Chondrocyte (in vitro differentiated cells): Measurements from ENCODE around the gene MYOM1. TPM values are rescaled to one million over a fixed set of nuclear protein-coding genes. Genes with fewer than 3 reads are reported as not detected.
"Not testable (repeated sequence)": the region's sequence is repeated elsewhere in the genome, so short reads cannot be mapped to it uniquely, and the experiment has no call there.

Experiments
- DNase-seq: peaks from one replicate; pipeline ENCODE4 v3.0.0; 2021; ENCODE audit warnings: mixed read lengths, low spot score
- H3K27ac Mint-ChIP-seq: one replicate; pipeline ENCODE4 v1.8.0; 2021; ENCODE audit warnings: mild to moderate bottlenecking, moderate library complexity, mixed read lengths; ENCODE audit not compliant: unreplicated experiment
- H3K27me3 Mint-ChIP-seq: 2 replicates; pipeline ENCODE4 v1.8.0; 2021; ENCODE audit warnings: low read depth, mixed read lengths
- H3K36me3 Mint-ChIP-seq: 2 replicates; pipeline ENCODE4 v1.8.0; 2021; ENCODE audit warnings: low read depth, mixed read lengths
- H3K4me1 Mint-ChIP-seq: 2 replicates; pipeline ENCODE4 v1.8.0; 2021; ENCODE audit warnings: low read depth, mild to moderate bottlenecking, mixed read lengths
- H3K4me3 Mint-ChIP-seq: one replicate; pipeline ENCODE4 v1.8.0; 2021; ENCODE audit warnings: mild to moderate bottlenecking, moderate library complexity, mixed read lengths; ENCODE audit not compliant: unreplicated experiment
- H3K9me3 Mint-ChIP-seq: 2 replicates; pipeline ENCODE4 v1.8.0; 2021; ENCODE audit warnings: low read depth, mixed read lengths
- total RNA-seq: library from RNA; stranded (reverse); gene quantifications from 3 replicates; pipeline ENCODE4 v1.2.1, GENCODE V29; 2021
- TF ChIP-seq, protein P1 (sequence below): fragments of 200-600 bp; sonication (generic); IDR thresholded peaks from 2 replicates; pipeline ENCODE4 v1.5.0; 2021; ENCODE audit warnings: antibody characterized with exemption, mild to moderate bottlenecking, moderate library complexity

MYOM1 gene
- total RNA-seq, 1 donor from 2014 or later = 1.5 TPM

DNA sequence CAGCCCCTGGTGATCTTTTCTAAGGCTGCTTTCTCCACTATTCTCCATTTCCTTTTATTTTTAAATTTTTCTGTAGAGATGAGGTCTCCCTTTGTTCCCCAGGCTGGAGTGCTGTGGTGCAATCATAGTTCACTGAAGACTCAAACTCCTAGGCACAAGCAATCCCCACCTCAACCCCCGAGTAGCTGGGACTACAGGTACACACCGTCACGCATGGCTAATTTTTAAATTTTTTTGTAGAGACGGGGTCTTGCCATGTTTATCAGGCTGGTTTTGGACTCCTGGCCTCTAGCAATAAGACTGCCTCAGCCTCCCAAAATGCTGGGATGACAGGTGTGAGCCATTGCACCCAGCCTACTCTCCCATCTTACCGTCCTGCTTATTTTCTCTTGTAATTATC lies 184.1 kb downstream of the MYOM1 start:
- no peak for DNase-seq
- H3K4me1 Mint-ChIP-seq = peaks cover 3% of the 10 kb centered on the region
- H3K9me3 Mint-ChIP-seq = no peaks in the 10 kb centered on the region
- no peak overlapping the region for H3K27ac Mint-ChIP-seq
- TF ChIP-seq, protein P1, sequence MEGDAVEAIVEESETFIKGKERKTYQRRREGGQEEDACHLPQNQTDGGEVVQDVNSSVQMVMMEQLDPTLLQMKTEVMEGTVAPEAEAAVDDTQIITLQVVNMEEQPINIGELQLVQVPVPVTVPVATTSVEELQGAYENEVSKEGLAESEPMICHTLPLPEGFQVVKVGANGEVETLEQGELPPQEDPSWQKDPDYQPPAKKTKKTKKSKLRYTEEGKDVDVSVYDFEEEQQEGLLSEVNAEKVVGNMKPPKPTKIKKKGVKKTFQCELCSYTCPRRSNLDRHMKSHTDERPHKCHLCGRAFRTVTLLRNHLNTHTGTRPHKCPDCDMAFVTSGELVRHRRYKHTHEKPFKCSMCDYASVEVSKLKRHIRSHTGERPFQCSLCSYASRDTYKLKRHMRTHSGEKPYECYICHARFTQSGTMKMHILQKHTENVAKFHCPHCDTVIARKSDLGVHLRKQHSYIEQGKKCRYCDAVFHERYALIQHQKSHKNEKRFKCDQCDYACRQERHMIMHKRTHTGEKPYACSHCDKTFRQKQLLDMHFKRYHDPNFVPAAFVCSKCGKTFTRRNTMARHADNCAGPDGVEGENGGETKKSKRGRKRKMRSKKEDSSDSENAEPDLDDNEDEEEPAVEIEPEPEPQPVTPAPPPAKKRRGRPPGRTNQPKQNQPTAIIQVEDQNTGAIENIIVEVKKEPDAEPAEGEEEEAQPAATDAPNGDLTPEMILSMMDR = no peak
- no peaks in the 10 kb centered on the region for H3K36me3 Mint-ChIP-seq
- H3K27me3 Mint-ChIP-seq = peaks cover 1% of the 10 kb centered on the region
- no peak overlapping the region for H3K4me3 Mint-ChIP-seq

- Mint-ChIP-seq H3K4me1 (peaks cover 14% of the 10 kb centered on the region), H3K4me3 (no peak overlapping the region), H3K27ac (no peak overlapping the region), H3K36me3 (no peaks in the 10 kb centered on the region), H3K27me3 (peaks cover 1% of the 10 kb centered on the region), H3K9me3 (no peaks in the 10 kb centered on the region)
- no peak for DNase-seq
- TF ChIP-seq, protein P1 = no peak
These were observed 187.0 kb downstream of the MYOM1 start for GRCh38 chr18:3032721-3033120.

DNA sequence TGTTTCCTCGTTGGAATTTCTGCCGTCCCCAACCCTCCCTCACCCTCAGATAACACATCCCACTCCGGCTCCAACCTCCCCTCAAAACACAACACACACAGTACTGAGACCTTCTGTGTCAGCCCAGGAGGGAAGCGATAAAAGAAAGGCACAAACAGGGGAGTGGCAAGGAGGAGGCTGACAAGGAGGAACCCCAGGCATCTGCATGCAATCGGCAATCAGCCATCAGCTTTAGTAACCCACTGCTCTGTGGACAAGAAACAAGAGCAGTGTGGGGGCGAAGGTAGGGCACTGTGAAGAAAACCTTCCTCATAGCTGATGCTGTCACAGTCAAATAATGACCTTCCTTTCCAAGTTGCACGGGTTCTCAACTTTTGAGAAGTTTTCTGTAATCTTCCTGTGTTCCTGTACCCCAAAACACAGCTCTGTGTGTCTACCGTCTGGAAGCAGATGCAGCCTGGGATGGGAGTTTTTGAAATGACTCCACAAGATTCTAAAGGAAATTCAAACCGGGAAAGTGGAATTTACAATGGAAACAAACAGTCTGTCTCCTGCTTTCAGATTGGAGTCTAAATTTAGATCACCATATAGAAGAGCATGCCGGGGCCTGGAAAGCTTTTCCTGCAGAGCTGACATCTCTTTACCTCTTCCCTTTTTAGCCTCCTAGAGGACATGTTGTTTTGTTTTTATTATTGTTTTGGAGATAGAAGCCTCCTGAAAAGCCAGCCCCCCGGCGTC lies 190.4 kb downstream of the MYOM1 start:
- Mint-ChIP-seq H3K9me3 (no peaks in the 10 kb centered on the region), H3K27me3 (no peaks in the 10 kb centered on the region), H3K4me3 (peak overlapping the region; percentile 43), H3K27ac (peak overlapping the region; percentile 94), H3K4me1 (peaks cover 15% of the 10 kb centered on the region), H3K36me3 (no peaks in the 10 kb centered on the region)
- DNase-seq = no peak
- TF ChIP-seq, protein P1 = no peak

GRCh38 chr18:3028115-3028514 lies 191.7 kb downstream of the MYOM1 start:
- H3K9me3 Mint-ChIP-seq, H3K27ac Mint-ChIP-seq, H3K27me3 Mint-ChIP-seq, DNase-seq, H3K4me3 Mint-ChIP-seq, H3K36me3 Mint-ChIP-seq: not testable (repeated sequence)
- H3K4me1 Mint-ChIP-seq = peaks cover 15% of the 10 kb centered on the region

DNA sequence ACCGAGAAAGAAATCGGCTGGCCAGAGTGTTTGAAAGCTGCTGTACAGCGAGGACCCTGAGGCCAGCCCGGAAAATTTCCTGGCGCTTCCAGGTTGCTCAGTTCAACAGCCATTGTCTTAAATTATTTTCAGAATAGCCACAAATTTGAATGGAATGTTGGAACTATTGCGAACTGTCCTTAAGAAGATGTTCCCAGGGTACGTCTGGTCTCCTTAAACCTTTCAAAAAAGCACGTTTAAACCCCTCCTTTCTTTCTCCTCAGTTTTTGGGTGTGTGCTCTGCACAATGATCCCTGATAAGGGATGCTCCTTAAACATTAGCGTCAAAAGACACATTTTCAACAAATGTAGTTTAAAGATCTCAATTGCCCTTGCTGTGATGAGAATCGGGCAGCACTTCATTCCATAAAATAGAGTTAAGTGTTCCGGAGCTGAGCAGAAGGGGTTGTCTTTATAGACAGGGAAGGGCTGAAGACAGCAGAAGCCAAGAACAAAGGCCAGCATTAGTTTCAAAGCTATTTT lies 192.3 kb downstream of the MYOM1 start:
- Mint-ChIP-seq H3K36me3 (no peaks in the 10 kb centered on the region), H3K4me3 (no peak overlapping the region), H3K27me3 (no peaks in the 10 kb centered on the region), H3K27ac (no peak overlapping the region), H3K4me1 (peaks cover 15% of the 10 kb centered on the region), H3K9me3 (no peaks in the 10 kb centered on the region)
- no peak for DNase-seq
- TF ChIP-seq, protein P1 = no peak

DNA sequence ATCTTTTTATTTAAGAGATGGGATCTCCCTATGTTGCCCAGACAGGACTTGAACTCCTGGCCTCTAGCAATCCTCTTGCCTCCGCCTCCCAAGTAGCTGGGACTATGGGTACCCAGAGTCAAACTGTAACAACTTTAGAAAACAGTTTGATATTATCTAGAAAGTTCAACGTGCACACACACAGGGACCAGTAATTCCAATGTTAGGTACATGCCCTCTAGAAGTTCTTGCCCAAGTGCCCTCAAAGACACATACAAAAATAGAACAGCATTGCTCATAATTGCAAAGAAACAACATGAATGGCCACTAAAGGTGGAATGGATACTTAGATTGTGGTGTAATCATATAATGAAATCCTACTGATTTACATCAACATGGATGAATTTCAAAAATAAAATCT lies 194.2 kb downstream of the MYOM1 start:
- TF ChIP-seq, protein P1 = no peak
- no peak for DNase-seq
- peaks cover 15% of the 10 kb centered on the region for H3K4me1 Mint-ChIP-seq

GRCh38 chr18:3023603-3024002 lies 196.2 kb downstream of the MYOM1 start:
- H3K27ac Mint-ChIP-seq = not testable (repeated sequence)

More for the DNA sequence above, 194.2 kb downstream of the MYOM1 start:
- no peak overlapping the region for H3K4me3 Mint-ChIP-seq
- no peak overlapping the region for H3K27ac Mint-ChIP-seq
- H3K9me3 Mint-ChIP-seq = no peaks in the 10 kb centered on the region
- no peaks in the 10 kb centered on the region for H3K27me3 Mint-ChIP-seq
- no peaks in the 10 kb centered on the region for H3K36me3 Mint-ChIP-seq

More at GRCh38 chr18:3023603-3024002, 196.2 kb downstream of the MYOM1 start:
- H3K9me3 Mint-ChIP-seq, H3K4me1 Mint-ChIP-seq, H3K36me3 Mint-ChIP-seq, H3K27me3 Mint-ChIP-seq, DNase-seq, H3K4me3 Mint-ChIP-seq: not testable (repeated sequence)
